H9 (cell line): ENCODE data around the gene FZD2. TPM values are rescaled to one million over a fixed set of nuclear protein-coding genes. Genes with fewer than 3 reads are reported as not detected.

ENCODE experiments used
- DNase-seq: peaks from one replicate; pipeline ENCODE4 v3.0.0-alpha.2; 2017
- H2AFZ ChIP-seq: one replicate; pipeline ENCODE4 v1.6.1; 2013; ENCODE audit warnings: mild to moderate bottlenecking, low read length, control low read depth, moderate library complexity
- H2AK5ac ChIP-seq: 2 replicates; pipeline ENCODE4 v1.6.1; 2013; ENCODE audit warnings: low read length, control low read depth, mixed read lengths; ENCODE audit not compliant: insufficient read length
- H2BK120ac ChIP-seq: one replicate; pipeline ENCODE4 v1.6.1; 2013; ENCODE audit warnings: low read depth, mild to moderate bottlenecking, low read length, control low read depth, inconsistent platforms; ENCODE audit not compliant: poor library complexity, severe bottlenecking
- H2BK12ac ChIP-seq: 2 replicates; pipeline ENCODE4 v1.6.1; 2013; ENCODE audit warnings: low read length, control low read depth, mixed read lengths, low read depth; ENCODE audit not compliant: insufficient read length
- H2BK15ac ChIP-seq: 2 replicates; pipeline ENCODE4 v1.6.1; 2013; ENCODE audit warnings: low read depth, low read length, control low read depth
- H2BK20ac ChIP-seq: one replicate; pipeline ENCODE4 v1.6.1; 2013; ENCODE audit warnings: low read depth, mild to moderate bottlenecking, low read length, control low read depth, inconsistent platforms; ENCODE audit not compliant: poor library complexity, severe bottlenecking
- H2BK5ac ChIP-seq: 2 replicates; pipeline ENCODE4 v1.6.1; 2013; ENCODE audit warnings: low read length, control low read depth, mixed read lengths; ENCODE audit not compliant: insufficient read length
- H3K14ac ChIP-seq: 2 replicates; pipeline ENCODE4 v1.6.1; 2013; ENCODE audit warnings: low read length, control low read depth; ENCODE audit not compliant: insufficient read depth
- H3K18ac ChIP-seq: 2 replicates; pipeline ENCODE4 v1.6.1; 2013; ENCODE audit warnings: low read depth, mild to moderate bottlenecking, mixed read lengths, low read length, control low read depth; ENCODE audit not compliant: insufficient read length
- H3K23ac ChIP-seq: 2 replicates; pipeline ENCODE4 v1.6.1; 2013; ENCODE audit warnings: low read length, control low read depth, mixed read lengths, low read depth; ENCODE audit not compliant: insufficient read length
- H3K23me2 ChIP-seq: 2 replicates; pipeline ENCODE4 v1.6.1; 2013; ENCODE audit warnings: low read depth, mild to moderate bottlenecking, mixed read lengths, low read length, control low read depth; ENCODE audit not compliant: insufficient read length, poor library complexity, severe bottlenecking
- H3K27ac ChIP-seq: 2 replicates; pipeline ENCODE4 v1.5.1; 2013; ENCODE audit warnings: low read length, control low read depth, mixed read lengths, low read depth; ENCODE audit not compliant: insufficient read length
- H3K27me3 ChIP-seq: 2 replicates; pipeline ENCODE4 v1.6.1; 2013; ENCODE audit warnings: low read length, control low read depth, inconsistent platforms; ENCODE audit not compliant: insufficient read depth
- H3K4ac ChIP-seq: 2 replicates; pipeline ENCODE4 v1.6.1; 2013; ENCODE audit warnings: low read depth, mild to moderate bottlenecking, control low read depth, inconsistent platforms, low read length, moderate library complexity
- H3K4me1 ChIP-seq: 2 replicates; pipeline ENCODE4 v1.6.1; 2013; ENCODE audit warnings: low read length, control low read depth, inconsistent platforms; ENCODE audit not compliant: insufficient read depth
- H3K4me2 ChIP-seq: 2 replicates; pipeline ENCODE4 v1.6.1; 2013; ENCODE audit warnings: low read length, control low read depth, mixed read lengths; ENCODE audit not compliant: insufficient read length, insufficient read depth
- H3K56ac ChIP-seq: 2 replicates; pipeline ENCODE4 v1.6.1; 2013; ENCODE audit warnings: low read depth, mild to moderate bottlenecking, mixed read lengths, low read length, control low read depth; ENCODE audit not compliant: insufficient read length
- H3K79me1 ChIP-seq: 2 replicates; pipeline ENCODE4 v1.6.1; 2013; ENCODE audit warnings: low read depth, mild to moderate bottlenecking, moderate library complexity, low read length, control low read depth, inconsistent platforms; ENCODE audit not compliant: insufficient read depth, poor library complexity, severe bottlenecking
- H3K79me2 ChIP-seq: 2 replicates; pipeline ENCODE4 v1.6.1; 2013; ENCODE audit warnings: low read length, control low read depth, inconsistent platforms; ENCODE audit not compliant: insufficient read depth
- H3K9ac ChIP-seq: 2 replicates; pipeline ENCODE4 v1.6.1; 2013; ENCODE audit warnings: low read length, control low read depth, mixed read lengths; ENCODE audit not compliant: insufficient read length; ENCODE audit errors: extremely low read depth
- H3K9me3 ChIP-seq: one replicate; pipeline ENCODE4 v1.6.1; 2013; ENCODE audit warnings: low read depth, low read length, inconsistent platforms; ENCODE audit not compliant: control insufficient read depth
- H3T11ph ChIP-seq: one replicate; pipeline ENCODE4 v1.6.1; 2013; ENCODE audit warnings: mild to moderate bottlenecking, low read length, control low read depth, inconsistent platforms
- H4K20me1 ChIP-seq: one replicate; pipeline ENCODE4 v1.6.1; 2013; ENCODE audit not compliant: control insufficient read depth, insufficient read length, insufficient read depth
- H4K5ac ChIP-seq: 2 replicates; pipeline ENCODE4 v1.6.1; 2013; ENCODE audit warnings: low read depth, mild to moderate bottlenecking, mixed read lengths, low read length, control low read depth; ENCODE audit not compliant: insufficient read length
- H4K8ac ChIP-seq: replicated peaks from 2 replicates; pipeline ENCODE4 v1.6.1; 2013; ENCODE audit warnings: low read length, control low read depth, mixed read lengths, low read depth; ENCODE audit not compliant: insufficient read length
- H4K91ac ChIP-seq: 2 replicates; pipeline ENCODE4 v1.6.1; 2013; ENCODE audit warnings: low read depth, mild to moderate bottlenecking, moderate library complexity, mixed read lengths, low read length, control low read depth; ENCODE audit not compliant: insufficient read length
- H3K27ac Mint-ChIP-seq, 3 experiments: 2 replicates in 2 of 3; 3 replicates in 1 of 3; pipeline ENCODE4 v1.8.0; 2020 to 2021; ENCODE audit warnings: mixed read lengths in 3 of 3, mild to moderate bottlenecking in 1 of 3, moderate library complexity in 1 of 3
- H3K27me3 Mint-ChIP-seq: 2 replicates; pipeline ENCODE4 v1.8.0; 2021; ENCODE audit warnings: low read depth, mild to moderate bottlenecking, moderate library complexity, mixed read lengths
- H3K36me3 Mint-ChIP-seq, 3 experiments: 2 replicates in 2 of 3; 3 replicates in 1 of 3; pipeline ENCODE4 v1.8.0; 2020 to 2021; ENCODE audit warnings: low read depth in 3 of 3, mixed read lengths in 3 of 3; ENCODE audit not compliant: insufficient read depth in 1 of 3
- H3K4me1 Mint-ChIP-seq, 2 experiments: 2 replicates each; pipeline ENCODE4 v1.8.0; 2020; ENCODE audit warnings: mixed read lengths in 2 of 2
- H3K4me3 Mint-ChIP-seq, 2 experiments: 2 replicates in 1 of 2; 3 replicates in 1 of 2; pipeline ENCODE4 v1.8.0; 2020 to 2021; ENCODE audit warnings: mild to moderate bottlenecking in 2 of 2, mixed read lengths in 2 of 2, moderate library complexity in 1 of 2
- H3K9me3 Mint-ChIP-seq, 2 experiments: 2 replicates in 1 of 2; 3 replicates in 1 of 2; pipeline ENCODE4 v1.8.0; 2020; ENCODE audit warnings: mild to moderate bottlenecking in 2 of 2, mixed read lengths in 2 of 2, moderate library complexity in 1 of 2
- CTCF ChIP-seq: fragments of 200-600 bp; sonication (generic); conservative IDR thresholded peaks from 3 replicates; pipeline ENCODE4 v1.8.0; 2021; ENCODE audit warnings: antibody characterized with exemption, mild to moderate bottlenecking
- WGBS: extraction: QIAGEN DNeasy Blood & Tissue Kit; methylation state at CpG from one replicate; pipeline ENCODE4 v1.1.7; 2013; ENCODE audit warnings: missing lambda C conversion rate, low lambda C conversion rate, mixed read lengths; ENCODE audit not compliant: insufficient read length; ENCODE audit errors: extremely low coverage; 5-methylcytosine and 5-hydroxymethylcytosine counted together
- total RNA-seq: library from RNA; stranded (reverse); gene quantifications from 2 replicates; pipeline ENCODE4 v1.2.1, GENCODE V29; 2021

FZD2 gene
- total RNA-seq, 1 experiment from 2014 or later: 18.2 TPM

- Histone ChIP-seq H3K23me2 (no peaks in the 10 kb centered on the region), H3K4me2 (no peak overlapping the region), H3T11ph (no peak overlapping the region), H4K8ac (no peak overlapping the region), H2AFZ (peak overlapping the region; percentile 81), H3K79me2 (no peaks in the 10 kb centered on the region), H2AK5ac (no peak overlapping the region), H3K79me1 (no peaks in the 10 kb centered on the region), H2BK12ac (no peak overlapping the region), H3K9me3 (no peaks in the 10 kb centered on the region), H4K5ac (no peak overlapping the region), H3K4me1 (peaks cover 2% of the 10 kb centered on the region; the same call in 1 of the 2 replicates), H2BK20ac (no peak overlapping the region), H3K14ac (no peak overlapping the region), H3K18ac (no peak overlapping the region), H4K91ac (no peak overlapping the region), H4K20me1 (no peaks in the 10 kb centered on the region), H2BK15ac (no peak overlapping the region), H3K4ac (no peak overlapping the region), H3K56ac (no peak overlapping the region), H3K27me3 (peaks cover 14% of the 10 kb centered on the region; the same call in 1 of the 2 replicates), H3K23ac (no peak overlapping the region), H3K27ac (no peak overlapping the region), H2BK120ac (no peak overlapping the region), H2BK5ac (no peak overlapping the region), H3K9ac (no peak overlapping the region)
- Mint-ChIP-seq H3K9me3 (peaks cover 5 to 8% of the 10 kb centered on the region in 2 experiments; a peak in 4 of 5 replicates), H3K27ac (peak overlapping the region in 2 of 3 experiments; percentile 30 to 68; a peak in 5 of 7 replicates), H3K27me3 (peaks cover 62% of the 10 kb centered on the region), H3K4me1 (peaks cover 28 to 33% of the 10 kb centered on the region in 2 experiments), H3K4me3 (peak overlapping the region in 1 of 2 experiments; percentile 59; a peak in 1 of 5 replicates), H3K36me3 (peaks cover 2 to 9% (median 4%) of the 10 kb centered on the region in 3 experiments; a peak in 5 of 7 replicates)
- no CpG with 5 or more reads among the region's 21 CpGs for WGBS
- peak; percentile 97 for DNase-seq
- peak; percentile 99 for TF ChIP-seq CTCF
These were observed 23.6 kb upstream of the FZD2 start for GRCh38 chr17:44533533-44534246.
